ENCODE results near the gene GAB2.
"Not testable (repeated sequence)": the region's sequence is repeated elsewhere in the genome, so short reads cannot be mapped to it uniquely, and the experiment has no call there.

GAB2 gene

GRCh38 chr11:78271801-78272200 is 145.8 kb downstream of the GAB2 start:
- H4K8ac ChIP-seq (ENCODE audit: low read depth, low read length); H3K36me3 ChIP-seq (replicated peaks in 1 of 2; ENCODE audit: control insufficient read depth in 2 of 2, insufficient read depth in 2 of 2, low read length in 2 of 2); H3K4me2 ChIP-seq (ENCODE audit: insufficient read depth, low read length, poor library complexity, severe bottlenecking); H3K79me1 ChIP-seq (ENCODE audit: low read depth, low read length); H2AK5ac ChIP-seq (ENCODE audit: low read depth, low read length); H3K27me3 ChIP-seq (ENCODE audit: control insufficient read depth in 3 of 3, insufficient read depth in 3 of 3, low read depth in 1 of 3, low read length in 3 of 3); H3K23ac ChIP-seq (ENCODE audit: low read depth, low read length, poor library complexity); DNase-seq (ENCODE audit: low spot score); H3K4me3 ChIP-seq (ENCODE audit: low read length in 2 of 2); H3K4ac ChIP-seq (ENCODE audit: low read length); H4K91ac ChIP-seq (ENCODE audit: low read depth, low read length, poor library complexity); H3K4me1 ChIP-seq (ENCODE audit: control insufficient read depth in 2 of 2, insufficient read depth in 1 of 2, low read depth in 1 of 2, low read length in 2 of 2); H3K18ac ChIP-seq (ENCODE audit: low read length); H2BK15ac ChIP-seq (ENCODE audit: low read length); H3K27ac ChIP-seq (replicated peaks; ENCODE audit: low read length); H2BK5ac ChIP-seq (ENCODE audit: low read length); H3K9ac ChIP-seq (ENCODE audit: low read depth, low read length, poor library complexity); H3K14ac ChIP-seq (ENCODE audit: low read length); H2BK120ac ChIP-seq (ENCODE audit: low read depth, low read length); H2BK12ac ChIP-seq (ENCODE audit: low read length); H2AFZ ChIP-seq (ENCODE audit: low read length): not testable (repeated sequence)
- WGBS, 2 donors (ENCODE audit: extremely low coverage in 2 of 2, insufficient read length in 2 of 2, insufficient replicate concordance in 1 of 2), result no CpG with 5 or more reads among the region's 2 CpGs
- peaks cover 8 to 37% of the 10 kb centered on the region in 2 donors for H3K9me3 ChIP-seq (replicated peaks in 1 of 2; ENCODE audit: control insufficient read depth in 2 of 2, insufficient read depth in 1 of 2, low read depth in 1 of 2, low read length in 2 of 2)

GRCh38 chr11:78270971-78271370 is 146.6 kb downstream of the GAB2 start:
- no peak overlapping the region for H2BK5ac ChIP-seq (ENCODE audit: low read length)
- H3K79me1 ChIP-seq (ENCODE audit: low read depth, low read length), result no peaks in the 10 kb centered on the region
- peaks cover 6 to 8% of the 10 kb centered on the region in 2 donors for H3K36me3 ChIP-seq (replicated peaks in 1 of 2; ENCODE audit: control insufficient read depth in 2 of 2, insufficient read depth in 2 of 2, low read length in 2 of 2)
- DNase-seq (ENCODE audit: low spot score), result no peak
- H4K91ac ChIP-seq (ENCODE audit: low read depth, low read length, poor library complexity), result no peak overlapping the region
- H2BK12ac ChIP-seq (ENCODE audit: low read length), result no peak overlapping the region
- H3K4me1 ChIP-seq (ENCODE audit: control insufficient read depth in 2 of 2, insufficient read depth in 1 of 2, low read depth in 1 of 2, low read length in 2 of 2), result peaks cover 3 to 8% of the 10 kb centered on the region in 2 donors
- no peak overlapping the region for H3K4me3 ChIP-seq (ENCODE audit: low read length in 2 of 2)
- H3K14ac ChIP-seq (ENCODE audit: low read length), result no peak overlapping the region
- H3K27me3 ChIP-seq (ENCODE audit: control insufficient read depth in 3 of 3, insufficient read depth in 3 of 3, low read depth in 1 of 3, low read length in 3 of 3), result no peaks in the 10 kb centered on the region
- H3K18ac ChIP-seq (ENCODE audit: low read length), result no peak overlapping the region
- WGBS, 2 donors (ENCODE audit: extremely low coverage in 2 of 2, insufficient read length in 2 of 2, insufficient replicate concordance in 1 of 2), result no CpG with 5 or more reads among the region's 2 CpGs
- H3K23ac ChIP-seq (ENCODE audit: low read depth, low read length, poor library complexity), result no peak overlapping the region
- H3K27ac ChIP-seq (replicated peaks; ENCODE audit: low read length), result no peak overlapping the region
- H2BK15ac ChIP-seq (ENCODE audit: low read length), result no peak overlapping the region
- no peak overlapping the region for H3K4ac ChIP-seq (ENCODE audit: low read length)
- H3K9ac ChIP-seq (ENCODE audit: low read depth, low read length, poor library complexity), result no peak overlapping the region
- no peak overlapping the region for H4K8ac ChIP-seq (ENCODE audit: low read depth, low read length)
- no peak overlapping the region for H2AK5ac ChIP-seq (ENCODE audit: low read depth, low read length)
- H3K9me3 ChIP-seq (replicated peaks in 1 of 2; ENCODE audit: control insufficient read depth in 2 of 2, insufficient read depth in 1 of 2, low read depth in 1 of 2, low read length in 2 of 2), result peaks cover 8 to 37% of the 10 kb centered on the region in 2 donors
- H2AFZ ChIP-seq (ENCODE audit: low read length), result no peak overlapping the region
- no peak overlapping the region for H3K4me2 ChIP-seq (ENCODE audit: insufficient read depth, low read length, poor library complexity, severe bottlenecking)
- H2BK120ac ChIP-seq (ENCODE audit: low read depth, low read length), result no peak overlapping the region

GRCh38 chr11:78269806-78270205 is 147.8 kb downstream of the GAB2 start:
- no CpG with 5 or more reads among the region's 7 CpGs for WGBS, 2 donors (ENCODE audit: extremely low coverage in 2 of 2, insufficient read length in 2 of 2, insufficient replicate concordance in 1 of 2)
- no peak overlapping the region for H2AK5ac ChIP-seq (ENCODE audit: low read depth, low read length)
- no peak overlapping the region for H2AFZ ChIP-seq (ENCODE audit: low read length)
- H3K4ac ChIP-seq (ENCODE audit: low read length), result no peak overlapping the region
- no peak overlapping the region for H2BK5ac ChIP-seq (ENCODE audit: low read length)
- no peak for DNase-seq (ENCODE audit: low spot score)
- no peak overlapping the region for H4K8ac ChIP-seq (ENCODE audit: low read depth, low read length)
- no peak overlapping the region for H3K18ac ChIP-seq (ENCODE audit: low read length)
- H3K4me3 ChIP-seq (ENCODE audit: low read length in 2 of 2), result no peak overlapping the region
- no peak overlapping the region for H3K14ac ChIP-seq (ENCODE audit: low read length)
- H2BK12ac ChIP-seq (ENCODE audit: low read length), result no peak overlapping the region
- no peak overlapping the region for H2BK15ac ChIP-seq (ENCODE audit: low read length)
- H3K79me1 ChIP-seq (ENCODE audit: low read depth, low read length), result no peaks in the 10 kb centered on the region
- peaks cover 6 to 8% of the 10 kb centered on the region in 2 donors for H3K36me3 ChIP-seq (replicated peaks in 1 of 2; ENCODE audit: control insufficient read depth in 2 of 2, insufficient read depth in 2 of 2, low read length in 2 of 2)
- no peak overlapping the region for H2BK120ac ChIP-seq (ENCODE audit: low read depth, low read length)
- H3K4me2 ChIP-seq (ENCODE audit: insufficient read depth, low read length, poor library complexity, severe bottlenecking), result no peak overlapping the region
- H4K91ac ChIP-seq (ENCODE audit: low read depth, low read length, poor library complexity), result no peak overlapping the region
- no peak overlapping the region for H3K23ac ChIP-seq (ENCODE audit: low read depth, low read length, poor library complexity)
- H3K9ac ChIP-seq (ENCODE audit: low read depth, low read length, poor library complexity), result no peak overlapping the region
- peaks cover 3 to 8% of the 10 kb centered on the region in 2 donors for H3K4me1 ChIP-seq (ENCODE audit: control insufficient read depth in 2 of 2, insufficient read depth in 1 of 2, low read depth in 1 of 2, low read length in 2 of 2)
- H3K27ac ChIP-seq (replicated peaks; ENCODE audit: low read length), result no peak overlapping the region
- no peaks in the 10 kb centered on the region for H3K27me3 ChIP-seq (ENCODE audit: control insufficient read depth in 3 of 3, insufficient read depth in 3 of 3, low read depth in 1 of 3, low read length in 3 of 3)
- peaks cover 8 to 35% of the 10 kb centered on the region in 2 donors for H3K9me3 ChIP-seq (replicated peaks in 1 of 2; ENCODE audit: control insufficient read depth in 2 of 2, insufficient read depth in 1 of 2, low read depth in 1 of 2, low read length in 2 of 2)

DNA sequence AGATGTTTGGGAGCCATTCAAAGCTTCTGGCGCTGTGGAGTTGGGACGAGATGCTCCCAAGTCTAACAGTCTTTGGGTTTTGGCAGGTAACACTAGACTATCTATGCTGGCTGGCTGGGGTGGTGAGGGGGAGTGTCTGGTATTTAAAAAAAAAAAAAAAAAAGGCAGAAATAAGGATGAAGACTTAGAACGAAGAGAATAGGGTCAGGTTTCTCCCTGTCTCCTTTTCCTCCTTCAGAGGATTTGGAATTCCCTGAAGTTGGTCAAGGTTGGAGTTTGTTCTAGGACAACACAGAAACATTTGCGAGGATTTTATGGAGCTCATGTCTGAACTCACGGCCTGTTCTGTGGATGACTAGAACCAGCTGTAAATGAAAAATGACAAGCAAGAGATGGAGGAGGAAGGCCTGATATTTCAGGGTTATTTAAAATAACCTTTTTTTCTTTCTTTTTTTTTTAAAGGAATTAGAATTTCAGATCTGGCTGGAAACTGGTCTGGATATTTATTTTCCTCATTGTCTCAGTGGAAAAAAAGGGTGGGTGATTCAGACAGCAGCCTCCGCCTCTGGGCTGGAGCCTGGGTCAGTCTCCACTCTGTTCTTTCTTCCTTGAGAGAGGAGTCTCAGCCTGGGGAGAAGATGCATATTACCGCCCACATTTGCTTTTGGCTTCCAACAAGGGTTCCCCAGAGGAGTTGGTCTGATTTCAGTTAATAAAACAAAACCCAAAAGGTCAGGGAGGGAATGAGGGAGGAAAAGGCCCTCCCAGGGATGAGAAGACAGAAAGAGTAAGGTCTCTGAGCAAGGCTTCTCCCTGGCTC is 148.8 kb downstream of the GAB2 start:
- no peaks in the 10 kb centered on the region for H3K79me1 ChIP-seq (ENCODE audit: low read depth, low read length)
- no peak overlapping the region for H2BK5ac ChIP-seq (ENCODE audit: low read length)
- H3K4ac ChIP-seq (ENCODE audit: low read length), result no peak overlapping the region
- no peak overlapping the region for H4K91ac ChIP-seq (ENCODE audit: low read depth, low read length, poor library complexity)
- H2AK5ac ChIP-seq (ENCODE audit: low read depth, low read length), result no peak overlapping the region
- no peak overlapping the region for H3K27ac ChIP-seq (replicated peaks; ENCODE audit: low read length)
- peaks cover 3 to 8% of the 10 kb centered on the region in 2 donors for H3K4me1 ChIP-seq (ENCODE audit: control insufficient read depth in 2 of 2, insufficient read depth in 1 of 2, low read depth in 1 of 2, low read length in 2 of 2)
- no peak overlapping the region for H3K23ac ChIP-seq (ENCODE audit: low read depth, low read length, poor library complexity)
- H3K14ac ChIP-seq (ENCODE audit: low read length), result no peak overlapping the region
- no peak overlapping the region for H3K4me3 ChIP-seq (ENCODE audit: low read length in 2 of 2)
- H2BK15ac ChIP-seq (ENCODE audit: low read length), result no peak overlapping the region
- H4K8ac ChIP-seq (ENCODE audit: low read depth, low read length), result no peak overlapping the region
- no CpG with 5 or more reads among the region's 7 CpGs for WGBS, 2 donors (ENCODE audit: extremely low coverage in 2 of 2, insufficient read length in 2 of 2, insufficient replicate concordance in 1 of 2)
- peaks cover 6 to 25% of the 10 kb centered on the region in 2 donors for H3K9me3 ChIP-seq (replicated peaks in 1 of 2; ENCODE audit: control insufficient read depth in 2 of 2, insufficient read depth in 1 of 2, low read depth in 1 of 2, low read length in 2 of 2)
- no peak overlapping the region for H3K18ac ChIP-seq (ENCODE audit: low read length)
- no peak overlapping the region for H2AFZ ChIP-seq (ENCODE audit: low read length)
- no peak for DNase-seq (ENCODE audit: low spot score)
- H2BK120ac ChIP-seq (ENCODE audit: low read depth, low read length), result no peak overlapping the region
- no peak overlapping the region for H3K9ac ChIP-seq (ENCODE audit: low read depth, low read length, poor library complexity)
- no peak overlapping the region for H3K4me2 ChIP-seq (ENCODE audit: insufficient read depth, low read length, poor library complexity, severe bottlenecking)
- H2BK12ac ChIP-seq (ENCODE audit: low read length), result no peak overlapping the region
- no peaks in the 10 kb centered on the region for H3K27me3 ChIP-seq (ENCODE audit: control insufficient read depth in 3 of 3, insufficient read depth in 3 of 3, low read depth in 1 of 3, low read length in 3 of 3)
- H3K36me3 ChIP-seq (replicated peaks in 1 of 2; ENCODE audit: control insufficient read depth in 2 of 2, insufficient read depth in 2 of 2, low read length in 2 of 2), result peaks cover 4 to 6% of the 10 kb centered on the region in 2 donors

All from neuronal stem cell (in vitro differentiated cells).